Transverse colon (tissue), 3 donors: ENCODE measurements around the gene IL5RA.

Source experiments
- POLR2A ChIP-seq: fragments of 450-650 bp; IDR thresholded peaks from one replicate; pipeline ENCODE4 v1.6.1; 2016; ENCODE audit warnings: antibody characterized with exemption, mild to moderate bottlenecking, moderate library complexity
- TF ChIP-seq, protein P1 (sequence below), 5 experiments: fragments of 200-600 bp in 3 of 5; fragments of 450-650 bp in 2 of 5; sonication (generic) in 3 of 5; IDR thresholded peaks; 1 replicate in 2 of 5; 2 replicates in 3 of 5; pipeline ENCODE4 v1.5.1; 2016 to 2017; ENCODE audit warnings: antibody characterized with exemption in 5 of 5, inconsistent platforms in 3 of 5, mild to moderate bottlenecking in 2 of 5, moderate library complexity in 1 of 5

DNA sequence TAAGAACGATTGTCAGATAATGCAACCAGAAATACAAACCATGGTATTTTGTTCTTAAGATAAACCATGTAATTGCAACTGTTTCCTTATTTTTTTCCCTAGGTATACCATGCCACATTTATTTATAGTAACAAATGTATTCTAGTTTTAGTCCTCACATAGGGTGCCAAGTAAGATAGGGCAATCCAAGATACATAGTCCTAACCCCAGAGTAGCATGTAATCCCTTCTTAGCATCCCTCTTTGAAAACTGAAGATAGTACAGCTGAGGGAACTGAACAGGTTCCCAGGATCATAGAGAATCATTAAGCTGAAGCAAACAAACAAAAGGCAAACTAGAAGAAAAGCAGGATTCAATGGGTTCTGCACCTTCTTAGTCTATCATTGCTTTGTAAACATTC is 41.3 kb upstream of the IL5RA start:
- TF ChIP-seq POLR2A: no peak
- TF ChIP-seq, protein P1, sequence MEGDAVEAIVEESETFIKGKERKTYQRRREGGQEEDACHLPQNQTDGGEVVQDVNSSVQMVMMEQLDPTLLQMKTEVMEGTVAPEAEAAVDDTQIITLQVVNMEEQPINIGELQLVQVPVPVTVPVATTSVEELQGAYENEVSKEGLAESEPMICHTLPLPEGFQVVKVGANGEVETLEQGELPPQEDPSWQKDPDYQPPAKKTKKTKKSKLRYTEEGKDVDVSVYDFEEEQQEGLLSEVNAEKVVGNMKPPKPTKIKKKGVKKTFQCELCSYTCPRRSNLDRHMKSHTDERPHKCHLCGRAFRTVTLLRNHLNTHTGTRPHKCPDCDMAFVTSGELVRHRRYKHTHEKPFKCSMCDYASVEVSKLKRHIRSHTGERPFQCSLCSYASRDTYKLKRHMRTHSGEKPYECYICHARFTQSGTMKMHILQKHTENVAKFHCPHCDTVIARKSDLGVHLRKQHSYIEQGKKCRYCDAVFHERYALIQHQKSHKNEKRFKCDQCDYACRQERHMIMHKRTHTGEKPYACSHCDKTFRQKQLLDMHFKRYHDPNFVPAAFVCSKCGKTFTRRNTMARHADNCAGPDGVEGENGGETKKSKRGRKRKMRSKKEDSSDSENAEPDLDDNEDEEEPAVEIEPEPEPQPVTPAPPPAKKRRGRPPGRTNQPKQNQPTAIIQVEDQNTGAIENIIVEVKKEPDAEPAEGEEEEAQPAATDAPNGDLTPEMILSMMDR (IDR thresholded peaks at IDR 0.05): no peak
